GM19395 (cell line): ENCODE results near the gene CLMN.
"Not testable (repeated sequence)": the region's sequence is repeated elsewhere in the genome, so short reads cannot be mapped to it uniquely, and the experiment has no call there.

Experiments used
- ATAC-seq: cut with Tn5 transposase; IDR thresholded peaks from one replicate; pipeline ENCODE4 v1.9.1; 2021; ENCODE audit warnings: mild to moderate bottlenecking, moderate library complexity; ENCODE audit not compliant: unreplicated experiment

CLMN gene

DNA sequence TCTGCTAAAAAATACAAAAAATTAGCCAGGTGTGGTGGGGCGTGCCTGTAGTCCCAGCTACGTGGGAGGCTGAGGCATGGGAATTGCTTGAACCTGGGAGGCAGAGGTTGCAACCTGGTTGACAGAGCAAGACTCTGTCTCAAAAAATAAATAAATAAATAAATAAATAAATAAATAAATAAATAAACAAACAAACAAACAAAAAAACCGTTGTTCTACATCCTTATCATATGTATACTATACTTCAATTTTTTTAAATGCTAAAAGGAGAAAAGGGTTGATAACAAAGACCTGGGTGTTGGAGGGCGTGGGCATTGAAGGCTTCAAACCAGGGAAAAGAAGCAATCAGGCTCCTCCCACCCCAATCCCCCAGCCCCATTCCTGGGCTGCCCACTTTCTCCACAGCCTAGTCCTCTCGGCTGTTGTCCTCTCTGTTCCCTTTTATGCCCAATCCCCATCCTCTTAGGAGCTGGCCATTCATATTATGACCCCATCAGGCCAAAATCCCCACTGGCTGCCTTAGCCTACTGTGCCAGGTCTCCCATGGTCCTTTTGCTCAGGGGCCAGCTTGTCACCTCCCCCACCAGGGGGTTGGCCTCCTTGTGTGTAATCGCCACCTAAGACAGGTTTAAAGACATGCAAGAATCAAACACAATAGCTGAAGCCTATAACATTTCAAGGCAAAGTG is 30.2 kb downstream of the CLMN start:
- ATAC-seq = no peak

DNA sequence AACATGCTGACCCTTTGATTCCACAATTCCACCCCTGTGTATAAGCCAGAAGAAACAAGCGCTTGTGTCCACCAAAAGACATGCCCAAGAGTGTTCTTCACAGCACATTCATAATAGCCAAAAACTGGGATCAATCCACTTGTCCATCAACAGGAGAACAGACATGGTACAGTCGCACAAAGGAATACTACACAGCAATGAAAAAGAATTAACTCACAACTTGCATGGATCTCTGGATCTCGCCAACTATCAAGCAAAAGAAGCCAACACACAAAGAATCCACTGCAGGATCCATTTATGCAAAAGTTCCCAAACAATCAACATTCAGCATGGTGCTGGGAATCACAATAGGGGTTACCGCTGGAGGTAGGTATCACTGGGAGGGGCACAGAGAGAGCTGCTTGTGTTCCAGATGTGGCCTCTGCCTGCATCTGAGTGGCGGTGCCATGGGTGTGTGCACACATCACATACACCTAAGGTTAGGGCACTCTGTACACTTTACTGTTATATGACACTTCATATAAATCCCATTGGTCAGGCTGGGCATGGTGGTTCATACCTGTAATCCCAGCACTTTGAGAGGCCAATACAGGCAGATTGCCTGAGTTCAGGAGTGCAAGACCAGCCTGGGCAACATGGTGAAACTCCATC is 30.9 kb downstream of the CLMN start:
- ATAC-seq = no peak

- ATAC-seq = no peak
Measured at GRCh38 chr14:95287176-95287754, 32.4 kb downstream of the CLMN start.

DNA sequence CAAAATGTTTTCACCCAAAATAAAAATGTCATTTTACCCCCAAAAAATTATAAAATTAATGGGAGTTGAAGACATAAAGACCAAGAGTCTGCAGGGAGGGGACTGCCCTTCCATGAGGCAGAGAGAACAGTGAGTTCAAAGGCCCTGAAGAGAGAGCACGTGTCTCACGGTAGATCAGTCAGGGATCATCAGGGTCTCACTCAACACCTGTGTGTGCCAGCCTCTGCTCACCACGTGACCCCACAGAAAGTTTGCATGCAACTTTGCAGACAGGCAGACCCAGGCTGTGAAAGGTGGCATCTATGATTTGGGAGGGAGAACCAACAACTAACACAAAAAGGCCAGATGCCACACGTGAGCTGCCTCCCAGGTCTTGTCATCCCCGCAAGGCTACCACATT is 33.1 kb downstream of the CLMN start:
- no peak for ATAC-seq

- no peak for ATAC-seq
Measured at GRCh38 chr14:95285566-95285965, 34.1 kb downstream of the CLMN start.

- ATAC-seq = not testable (repeated sequence)
Measured at GRCh38 chr14:95283802-95284201, 35.9 kb downstream of the CLMN start.

- ATAC-seq = not testable (repeated sequence)
Measured at GRCh38 chr14:95282986-95283380, 36.7 kb downstream of the CLMN start.

GRCh38 chr14:95282354-95282985 is 37.2 kb downstream of the CLMN start:
- no peak for ATAC-seq

GRCh38 chr14:95281560-95282176 is 38.0 kb downstream of the CLMN start:
- no peak for ATAC-seq

DNA sequence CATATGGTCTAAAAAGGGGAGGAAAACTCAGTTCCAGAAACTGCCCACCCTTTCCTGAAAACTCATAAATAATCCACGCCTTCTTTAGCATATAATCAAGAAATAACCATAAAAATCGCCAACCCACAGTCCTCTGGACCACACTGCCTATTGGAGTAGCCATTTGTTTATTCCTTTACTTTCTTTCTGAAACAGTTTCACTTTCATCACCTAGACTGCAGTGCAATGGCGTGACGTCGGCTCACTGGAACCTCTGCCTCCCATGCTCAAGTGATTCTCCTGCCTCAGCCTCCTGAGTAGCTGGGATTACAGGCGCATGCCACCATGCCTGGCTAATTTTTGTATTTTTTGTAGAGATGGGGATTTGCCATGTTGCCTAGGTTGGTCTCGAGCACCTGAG is 44.2 kb downstream of the CLMN start:
- no peak for ATAC-seq

- no peak for ATAC-seq
Measured at GRCh38 chr14:95274874-95275273, 44.8 kb downstream of the CLMN start.

- ATAC-seq = no peak
Measured at GRCh38 chr14:95274279-95274678, 45.4 kb downstream of the CLMN start.

DNA sequence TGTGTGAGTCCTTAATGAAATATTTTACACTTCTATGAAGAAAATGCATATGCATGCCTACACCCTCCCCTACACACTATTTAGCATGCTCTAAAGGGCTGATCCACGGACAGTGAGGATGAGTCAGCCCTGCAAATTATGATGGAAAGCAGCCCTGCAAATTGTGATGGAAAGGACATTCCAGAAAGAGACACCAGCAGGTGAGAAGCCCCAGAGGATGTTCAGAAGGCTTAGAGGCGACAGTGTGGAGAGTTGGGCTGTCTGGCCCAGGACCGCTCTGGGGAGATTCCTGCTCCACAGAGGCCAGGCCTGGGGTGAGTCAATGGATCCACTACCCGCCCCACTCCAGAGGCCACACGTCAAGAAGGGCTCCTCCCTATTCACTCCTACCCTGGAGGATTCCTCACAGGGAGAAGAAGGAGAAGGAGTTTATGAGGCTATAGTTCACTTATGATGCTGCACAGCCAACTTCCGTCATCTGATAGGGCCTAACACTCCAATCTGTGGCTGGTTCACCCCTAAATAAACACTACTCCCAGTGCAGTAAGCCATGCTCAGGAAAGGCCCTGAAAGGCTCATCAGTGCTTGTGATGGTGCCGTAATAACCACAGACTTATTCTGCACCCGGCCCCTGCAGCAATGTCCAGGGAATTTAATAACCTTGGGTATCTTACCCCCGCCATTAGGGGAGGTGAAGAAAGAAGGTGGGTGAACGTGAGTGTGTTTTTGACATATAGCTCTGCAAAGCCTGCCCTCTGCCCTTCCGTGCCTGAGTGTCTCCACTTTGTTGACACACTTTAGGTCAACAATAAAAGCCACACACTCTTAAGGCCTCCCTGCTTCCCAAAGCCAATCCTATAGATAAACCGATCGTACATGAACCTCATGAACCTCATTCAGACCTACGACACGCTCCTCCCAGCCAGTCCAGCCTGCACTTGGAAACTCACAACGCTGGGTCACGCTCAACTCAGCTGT is 46.4 kb downstream of the CLMN start:
- ATAC-seq = no peak

- no peak for ATAC-seq
Measured at GRCh38 chr14:95272057-95272456, 47.7 kb downstream of the CLMN start.

DNA sequence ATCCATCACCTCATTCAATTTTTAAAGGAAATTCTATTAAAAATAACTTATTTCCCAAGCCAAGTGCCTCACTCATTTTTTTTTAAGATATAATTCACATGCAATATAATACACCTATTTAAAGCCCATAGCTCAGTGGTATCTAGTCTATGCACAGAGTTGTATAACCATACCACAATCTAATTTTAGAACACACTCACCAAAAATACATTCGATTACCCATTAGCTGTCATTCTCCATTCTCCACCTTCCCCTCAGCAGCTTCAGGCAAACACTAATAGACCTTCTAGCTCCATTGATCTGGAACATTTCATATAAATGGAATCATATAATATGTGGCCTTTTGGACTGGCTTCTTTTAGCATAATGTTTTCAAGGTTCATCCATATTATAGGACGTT is 49.5 kb downstream of the CLMN start:
- ATAC-seq = no peak

DNA sequence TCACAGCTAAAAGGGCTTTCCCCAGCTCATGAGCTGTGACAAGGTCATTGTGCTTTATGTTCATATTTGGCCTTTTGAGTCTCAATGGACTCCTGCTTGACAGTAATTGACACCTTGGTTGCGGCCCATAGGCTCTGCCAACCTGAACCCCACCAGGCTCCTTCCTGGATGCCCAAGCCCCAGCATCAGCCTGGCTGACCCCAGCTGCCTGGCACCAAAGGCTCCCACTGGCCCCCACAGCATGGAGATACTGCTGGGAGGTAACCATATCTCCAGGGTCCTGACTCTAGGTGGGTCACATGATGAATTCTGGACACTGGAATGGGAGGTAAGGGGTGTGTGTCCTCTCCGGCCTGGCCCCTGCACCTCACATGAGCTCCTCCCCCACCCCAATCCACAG is 50.2 kb downstream of the CLMN start:
- ATAC-seq = no peak

DNA sequence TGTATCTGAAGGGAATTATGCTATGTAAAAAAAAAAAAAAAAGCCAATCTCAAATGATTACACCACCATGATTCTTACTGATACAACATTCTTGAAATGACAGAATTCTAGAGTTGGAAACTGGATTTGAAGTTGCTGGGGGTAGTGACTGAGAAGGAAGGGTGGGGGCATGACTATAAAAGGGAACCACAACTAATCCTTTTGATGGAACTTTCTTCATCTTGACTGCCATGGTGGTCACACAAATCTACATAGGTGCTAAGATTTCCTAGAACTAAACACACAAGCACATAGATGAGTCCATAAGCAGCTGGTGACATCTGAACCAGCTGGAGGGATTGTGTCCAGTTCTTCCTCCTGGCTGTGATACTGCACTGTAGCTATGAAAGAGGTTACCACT is 51.4 kb downstream of the CLMN start:
- no peak for ATAC-seq

DNA sequence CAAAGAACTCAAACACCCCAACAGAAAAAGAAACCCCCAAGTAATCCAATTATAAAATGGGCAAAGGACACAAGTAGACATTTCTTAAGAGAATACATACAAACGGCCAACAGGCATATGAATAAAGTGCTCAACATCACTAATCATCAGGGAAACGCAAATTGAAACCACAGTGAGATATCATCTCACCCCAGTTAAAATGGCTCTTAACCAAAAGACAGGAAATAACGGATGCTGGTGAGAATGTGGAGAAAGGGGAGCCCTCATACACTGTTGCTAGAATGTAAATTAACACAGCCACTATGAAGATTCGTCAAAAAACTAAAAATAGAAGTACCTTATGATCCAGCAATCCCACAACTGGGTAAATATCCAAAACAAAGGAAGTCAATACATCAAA is 52.4 kb downstream of the CLMN start:
- ATAC-seq = no peak

DNA sequence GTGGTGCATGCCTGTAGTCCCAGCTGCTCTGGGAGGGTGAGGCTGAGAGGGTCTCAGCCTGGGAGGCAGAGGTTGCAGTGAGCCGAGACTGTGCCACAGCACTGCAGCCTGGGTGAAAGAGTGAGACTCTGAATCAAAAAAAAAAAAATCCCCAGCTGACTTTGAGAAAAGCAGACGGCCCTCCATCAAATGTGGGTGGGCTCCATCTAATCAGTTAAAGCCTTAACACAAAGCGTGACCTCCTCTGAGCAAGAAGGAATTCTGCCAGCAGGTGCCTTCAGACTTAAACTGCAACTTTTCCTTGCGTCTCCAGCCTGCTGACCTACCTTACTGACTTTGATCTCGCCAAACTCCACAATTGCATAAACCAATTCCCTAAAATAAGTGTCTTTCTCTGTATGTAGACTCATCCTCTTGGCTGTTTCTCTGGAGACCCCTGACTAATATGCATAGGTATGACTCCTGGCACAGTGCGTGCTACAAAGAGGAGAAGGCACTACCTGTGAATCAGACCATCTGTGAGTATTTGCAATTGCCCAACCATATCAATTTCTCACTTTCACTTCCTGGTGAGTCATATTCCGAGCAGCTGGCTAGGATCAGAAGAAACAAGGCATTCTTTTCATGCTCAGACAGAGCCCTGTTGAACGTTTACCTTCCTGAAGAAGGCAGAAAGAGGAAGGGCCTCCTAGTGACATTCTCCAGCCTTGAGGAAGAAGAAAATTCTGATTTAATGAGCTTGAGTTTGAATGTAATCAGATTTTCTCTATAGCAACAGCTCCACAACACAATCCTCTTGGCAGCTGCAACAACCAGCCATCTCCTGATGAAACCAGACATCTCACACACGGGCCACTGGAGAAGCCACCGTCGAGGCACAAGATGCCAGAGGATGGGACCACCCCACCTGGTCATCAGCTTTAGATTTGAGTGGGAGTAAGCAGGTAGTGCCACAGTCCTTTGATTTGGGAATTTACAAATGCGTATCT is 54.3 kb downstream of the CLMN start:
- ATAC-seq = peak; percentile 95
